GM10248 (cell line): Measurements from ENCODE around the gene RNF135.

Experiments used
- CTCF ChIA-PET: fragments of 300-600 bp; sonication (Branson Sonifier 250); formaldehyde crosslinking; extraction: SDS; loops from one replicate; lab custom pipeline; 2021; ENCODE audit warnings: antibody characterized with exemption; lab: Yijun Ruan, JAX
- POLR2A ChIA-PET: fragments of 350-650 bp; sonication (Branson Sonifier 250); formaldehyde crosslinking; extraction: SDS; loops from one replicate; lab custom pipeline; 2020; ENCODE audit warnings: antibody characterized with exemption; lab: Yijun Ruan, JAX
- DNase-seq: peaks from one replicate; pipeline ENCODE4 v3.0.0; 2012; ENCODE audit errors: extremely low spot score
- CTCF ChIP-seq: IDR thresholded peaks from 2 replicates; pipeline ENCODE4 v1.5.1; 2012; ENCODE audit warnings: mild to moderate bottlenecking, low read depth; ENCODE audit errors: extremely low read depth, missing control alignments, control extremely low read depth

The RNF135 gene

DNA sequence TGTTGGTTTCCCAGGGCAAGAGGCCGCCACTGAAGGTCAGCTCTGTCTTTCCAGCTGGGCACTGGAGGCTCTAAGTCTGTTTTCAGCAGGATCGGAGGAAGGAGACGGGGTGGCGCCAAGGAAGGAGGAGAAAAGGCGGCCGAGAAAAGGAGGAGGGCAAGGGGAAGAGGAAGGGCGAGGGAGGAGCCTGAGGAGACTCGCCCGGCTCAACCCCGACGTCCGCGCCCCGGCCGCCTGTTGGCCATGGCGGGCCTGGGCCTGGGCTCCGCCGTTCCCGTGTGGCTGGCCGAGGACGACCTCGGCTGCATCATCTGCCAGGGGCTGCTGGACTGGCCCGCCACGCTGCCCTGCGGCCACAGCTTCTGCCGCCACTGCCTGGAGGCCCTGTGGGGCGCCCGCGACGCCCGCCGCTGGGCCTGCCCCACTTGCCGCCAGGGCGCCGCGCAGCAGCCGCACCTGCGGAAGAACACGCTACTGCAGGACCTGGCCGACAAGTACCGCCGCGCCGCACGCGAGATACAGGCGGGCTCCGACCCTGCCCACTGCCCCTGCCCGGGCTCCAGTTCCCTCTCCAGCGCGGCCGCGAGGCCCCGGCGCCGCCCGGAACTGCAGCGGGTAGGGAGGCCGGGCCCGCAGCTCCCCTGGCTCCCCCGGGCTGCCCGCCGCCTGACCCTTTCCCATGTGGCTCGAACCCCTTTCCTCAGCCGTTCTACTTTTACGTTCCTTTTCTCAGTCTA, at the start of gene RNF135:
Gene RNF135, plus strand, starts transcription at position 209 of the 737 bp plus-strand sequence. Its CDS starts 35 bp downstream, at position 244.
- TF ChIP-seq CTCF = no peak
- DNase-seq = peak; percentile 83
- CTCF ChIA-PET = interaction anchor here (0.7 to 1.5 kb wide), 14 partner anchors 10 to 251 kb away, joined by 3 to 4 read pairs (median 3); partner anchors contain the start of genes CRLF3 and TEFM
- POLR2A ChIA-PET = no interaction called here

GRCh38 chr17:30921544-30922196, 49.2 kb upstream of the RNF135 start, which contains the start of gene ADAP2:
Gene ADAP2 (plus strand): TSS chr17:30921945. CDS start chr17:30922015, 70 bp downstream.
- peak; percentile 69 for DNase-seq
- TF ChIP-seq CTCF = no peak
- ChIA-PET POLR2A (no interaction called here), CTCF (interaction anchor here (1.5 to 2.1 kb wide), 3 partner anchors 11 to 18 kb away, joined by 3 to 6 read pairs (median 4); no protein-coding TSS in a partner anchor)

- CTCF ChIA-PET = interaction anchor here (1.1 to 2.1 kb wide), 4 partner anchors 12 to 294 kb away, joined by 3 to 6 read pairs (median 4); no protein-coding TSS in a partner anchor
Observed at GRCh38 chr17:30922235-30923030, 48.4 kb upstream of the RNF135 start.

DNA sequence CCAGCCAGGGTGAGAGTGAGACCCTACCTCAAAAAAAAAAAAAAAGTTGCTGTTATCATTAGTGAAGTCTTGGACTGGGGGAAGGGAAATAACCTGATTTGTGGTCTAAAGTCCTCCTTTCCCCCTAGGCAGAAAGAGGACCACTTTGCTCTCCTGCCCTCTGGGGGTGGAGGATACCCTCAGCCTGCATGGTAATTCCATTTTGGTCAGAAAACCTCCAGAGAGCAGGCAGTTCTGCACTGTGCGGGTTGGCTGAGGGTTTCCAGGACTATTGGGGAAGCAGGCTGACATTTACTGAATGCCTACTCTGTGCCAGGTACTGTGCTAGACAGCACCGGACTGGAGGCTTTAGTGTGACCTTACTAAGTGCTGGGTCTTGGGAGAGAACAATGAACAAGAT, 46.5 kb upstream of the RNF135 start:
- POLR2A ChIA-PET = no interaction called here
- DNase-seq = no peak
- CTCF ChIA-PET = interaction anchor here (0.8 to 1.5 kb wide), 3 partner anchors 8 to 14 kb away, joined by 3 to 4 read pairs (median 3); no protein-coding TSS in a partner anchor
- no peak for TF ChIP-seq CTCF

More at GRCh38 chr17:30922235-30923030, 48.4 kb upstream of the RNF135 start:
- TF ChIP-seq CTCF = no peak
- POLR2A ChIA-PET = interaction anchor here (0.6 kb wide), 1 partner anchor 11 kb away, joined by 3 read pairs; no protein-coding TSS in a partner anchor
- DNase-seq = peak; percentile 40

DNA sequence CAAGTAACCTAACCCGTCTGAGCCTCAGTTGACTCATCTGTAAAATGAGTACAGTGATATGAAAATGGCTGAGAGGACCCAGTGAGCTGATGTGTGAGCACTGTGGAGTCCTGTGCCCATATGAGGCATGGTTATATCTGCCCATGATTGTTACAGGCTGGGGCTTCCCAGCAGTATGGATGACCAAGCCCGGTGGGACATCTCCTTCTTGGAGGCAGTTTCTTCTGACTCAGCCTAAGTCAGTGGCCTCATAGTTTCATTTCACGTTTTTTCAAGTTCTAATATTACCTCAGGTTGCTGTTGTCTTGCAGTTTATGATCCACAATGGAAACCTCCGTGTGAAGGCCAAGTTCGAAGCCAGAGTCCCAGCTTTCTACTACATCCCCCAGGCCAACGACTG, 44.3 kb upstream of the RNF135 start:
- CTCF ChIA-PET = interaction anchor here (1.2 to 1.9 kb wide), 2 partner anchors 9 to 42 kb away, joined by 3 to 6 read pairs; no protein-coding TSS in a partner anchor
- peak; percentile 43 for DNase-seq
- POLR2A ChIA-PET = no interaction called here
- TF ChIP-seq CTCF = no peak
